ENCODE measurements around the gene TMEM89. TPM values are rescaled to one million over a fixed set of nuclear protein-coding genes. Genes with fewer than 3 reads are reported as not detected.

Gene TMEM89
- total RNA-seq, 1 experiment from 2014 or later: not detected

DNA sequence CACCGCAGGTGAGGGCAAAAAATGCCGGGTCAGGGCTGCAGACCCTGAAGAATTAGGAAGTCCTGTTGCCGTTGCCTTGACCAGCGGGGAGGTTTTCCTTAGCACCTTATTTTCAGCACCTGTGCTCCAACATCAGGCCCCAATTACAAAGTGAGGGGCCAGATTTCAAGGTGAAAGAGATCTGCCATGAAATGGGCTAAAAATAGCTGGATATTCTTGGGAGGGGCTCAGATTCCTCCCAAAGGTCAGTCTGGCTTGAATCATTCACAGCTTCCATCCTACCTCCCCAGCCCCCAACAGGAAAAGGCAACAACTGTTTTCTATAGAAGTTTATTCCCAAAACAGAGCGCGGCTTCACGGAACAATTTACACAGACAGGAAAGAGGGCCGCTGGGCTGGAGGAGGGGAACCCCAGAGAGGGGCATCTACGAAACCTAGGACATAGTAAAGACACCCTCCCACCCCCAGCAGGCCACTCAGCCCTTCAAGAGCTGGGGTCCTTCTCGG, 14.6 kb upstream of the TMEM89 start:
- DNase-seq (ENCODE audit: low read depth, low spot score) (no peak), ATAC-seq (no peak)
- intact Hi-C loops (cut with micrococcal nuclease; ENCODE audit: unreplicated experiment) (no loop called here), in situ Hi-C loops (cut with HindIII; ENCODE audit: low pct_unique_long_range_greater_than_20kb, low sequenced_read_pairs) (no loop called here)
- no TSS peak for BruUV-seq (replicated peaks)
- Histone ChIP-seq H3K4me1 (ENCODE audit: control insufficient read depth, insufficient read depth, low read length) (peaks cover 18% of the 10 kb centered on the region), H3K27me3 (ENCODE audit: control insufficient read depth, insufficient read depth, low read length) (no peaks in the 10 kb centered on the region), H3K27ac (ENCODE audit: low read length) (peak overlapping the region; percentile 87), H3K9me3 (ENCODE audit: control insufficient read depth, insufficient read depth, low read depth, low read length) (no peaks in the 10 kb centered on the region), H3K4me3 (ENCODE audit: low read depth in 2 of 2, low read length in 2 of 2) (peak overlapping the region; percentile 74 to 85), H3K36me3 (ENCODE audit: control insufficient read depth, insufficient read depth, low read length) (peaks cover 2% of the 10 kb centered on the region)
- TF ChIP-seq SIN3A (IDR thresholded peaks at IDR 0.05; ENCODE audit: borderline replicate concordance, insufficient read depth, low read depth, low read length) (no peak), TCF7L2 (IDR thresholded peaks at IDR 0.05; ENCODE audit: low read depth, low read length) (no peak), POLR2AphosphoS5 (IDR thresholded peaks at IDR 0.05; ENCODE audit: low read depth, low read length) (no peak)
- TF ChIP-seq, protein P1, sequence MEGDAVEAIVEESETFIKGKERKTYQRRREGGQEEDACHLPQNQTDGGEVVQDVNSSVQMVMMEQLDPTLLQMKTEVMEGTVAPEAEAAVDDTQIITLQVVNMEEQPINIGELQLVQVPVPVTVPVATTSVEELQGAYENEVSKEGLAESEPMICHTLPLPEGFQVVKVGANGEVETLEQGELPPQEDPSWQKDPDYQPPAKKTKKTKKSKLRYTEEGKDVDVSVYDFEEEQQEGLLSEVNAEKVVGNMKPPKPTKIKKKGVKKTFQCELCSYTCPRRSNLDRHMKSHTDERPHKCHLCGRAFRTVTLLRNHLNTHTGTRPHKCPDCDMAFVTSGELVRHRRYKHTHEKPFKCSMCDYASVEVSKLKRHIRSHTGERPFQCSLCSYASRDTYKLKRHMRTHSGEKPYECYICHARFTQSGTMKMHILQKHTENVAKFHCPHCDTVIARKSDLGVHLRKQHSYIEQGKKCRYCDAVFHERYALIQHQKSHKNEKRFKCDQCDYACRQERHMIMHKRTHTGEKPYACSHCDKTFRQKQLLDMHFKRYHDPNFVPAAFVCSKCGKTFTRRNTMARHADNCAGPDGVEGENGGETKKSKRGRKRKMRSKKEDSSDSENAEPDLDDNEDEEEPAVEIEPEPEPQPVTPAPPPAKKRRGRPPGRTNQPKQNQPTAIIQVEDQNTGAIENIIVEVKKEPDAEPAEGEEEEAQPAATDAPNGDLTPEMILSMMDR (IDR thresholded peaks at IDR 0.05): no peak
- TF ChIP-seq, protein P2, sequence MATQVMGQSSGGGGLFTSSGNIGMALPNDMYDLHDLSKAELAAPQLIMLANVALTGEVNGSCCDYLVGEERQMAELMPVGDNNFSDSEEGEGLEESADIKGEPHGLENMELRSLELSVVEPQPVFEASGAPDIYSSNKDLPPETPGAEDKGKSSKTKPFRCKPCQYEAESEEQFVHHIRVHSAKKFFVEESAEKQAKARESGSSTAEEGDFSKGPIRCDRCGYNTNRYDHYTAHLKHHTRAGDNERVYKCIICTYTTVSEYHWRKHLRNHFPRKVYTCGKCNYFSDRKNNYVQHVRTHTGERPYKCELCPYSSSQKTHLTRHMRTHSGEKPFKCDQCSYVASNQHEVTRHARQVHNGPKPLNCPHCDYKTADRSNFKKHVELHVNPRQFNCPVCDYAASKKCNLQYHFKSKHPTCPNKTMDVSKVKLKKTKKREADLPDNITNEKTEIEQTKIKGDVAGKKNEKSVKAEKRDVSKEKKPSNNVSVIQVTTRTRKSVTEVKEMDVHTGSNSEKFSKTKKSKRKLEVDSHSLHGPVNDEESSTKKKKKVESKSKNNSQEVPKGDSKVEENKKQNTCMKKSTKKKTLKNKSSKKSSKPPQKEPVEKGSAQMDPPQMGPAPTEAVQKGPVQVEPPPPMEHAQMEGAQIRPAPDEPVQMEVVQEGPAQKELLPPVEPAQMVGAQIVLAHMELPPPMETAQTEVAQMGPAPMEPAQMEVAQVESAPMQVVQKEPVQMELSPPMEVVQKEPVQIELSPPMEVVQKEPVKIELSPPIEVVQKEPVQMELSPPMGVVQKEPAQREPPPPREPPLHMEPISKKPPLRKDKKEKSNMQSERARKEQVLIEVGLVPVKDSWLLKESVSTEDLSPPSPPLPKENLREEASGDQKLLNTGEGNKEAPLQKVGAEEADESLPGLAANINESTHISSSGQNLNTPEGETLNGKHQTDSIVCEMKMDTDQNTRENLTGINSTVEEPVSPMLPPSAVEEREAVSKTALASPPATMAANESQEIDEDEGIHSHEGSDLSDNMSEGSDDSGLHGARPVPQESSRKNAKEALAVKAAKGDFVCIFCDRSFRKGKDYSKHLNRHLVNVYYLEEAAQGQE (IDR thresholded peaks at IDR 0.05; ENCODE audit: insufficient read depth in 1 of 2, low read depth in 2 of 2, low read length in 1 of 2): no peak
- POLR2A ChIA-PET: no interaction called here
- CTCF ChIA-PET: interaction anchor here (0.9 kb wide), 1 partner anchor 8 kb away, joined by 3 read pairs; no protein-coding TSS in a partner anchor

DNA sequence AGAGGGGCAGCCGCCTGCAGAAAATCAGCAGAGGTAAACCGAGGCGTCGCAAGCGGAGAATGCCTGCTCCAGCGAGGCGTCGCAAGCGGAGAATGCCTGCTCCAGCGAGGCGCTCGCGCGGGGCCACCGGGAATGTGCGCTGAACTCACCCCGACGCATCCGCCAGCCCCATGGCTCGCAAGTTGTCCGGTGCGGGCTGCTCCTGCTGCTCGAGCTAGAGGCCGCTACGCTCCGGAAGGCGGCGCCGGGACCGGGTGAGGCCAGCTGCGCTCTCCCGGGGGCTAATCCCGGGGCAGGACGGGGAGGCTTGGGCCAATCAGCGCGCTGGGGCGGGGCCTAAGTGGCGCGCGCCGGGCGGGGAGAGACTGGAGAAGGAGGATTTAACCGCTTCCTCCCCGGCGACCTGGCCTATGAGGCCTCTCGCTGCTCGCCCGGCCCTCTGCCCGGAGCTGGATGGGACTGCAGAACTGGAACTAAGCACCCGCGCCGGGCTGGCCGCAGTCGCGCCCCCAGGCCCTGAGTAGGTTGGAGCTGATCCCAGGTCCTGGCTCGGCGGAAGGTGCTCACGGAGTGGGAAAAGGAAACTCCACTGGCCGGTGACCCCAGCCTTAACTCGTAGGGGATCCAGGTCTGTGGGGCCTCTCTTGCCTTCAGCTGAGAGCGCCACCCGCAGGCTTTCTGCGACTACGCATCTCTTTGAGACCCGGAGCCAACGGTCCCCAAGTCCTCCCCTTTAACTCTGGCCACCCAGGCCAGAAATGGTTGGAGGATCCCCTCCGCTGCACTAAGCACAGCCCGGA, 13.9 kb upstream of the TMEM89 start, which contains the start of gene SLC26A6:
TSS of gene SLC26A6 (minus strand) at position 240 of the 800 bp plus-strand sequence. CDS start at position 172, 68 bp downstream.
- Histone ChIP-seq H3K27me3 (ENCODE audit: control insufficient read depth, insufficient read depth, low read length) (no peaks in the 10 kb centered on the region), H3K4me1 (ENCODE audit: control insufficient read depth, insufficient read depth, low read length) (peaks cover 18% of the 10 kb centered on the region), H3K4me3 (ENCODE audit: low read depth in 2 of 2, low read length in 2 of 2) (peak within 1 kb of the TSS; percentile 74 to 85), H3K36me3 (ENCODE audit: control insufficient read depth, insufficient read depth, low read length) (peaks cover 2% of the 10 kb centered on the region), H3K9me3 (ENCODE audit: control insufficient read depth, insufficient read depth, low read depth, low read length) (no peaks in the 10 kb centered on the region), H3K27ac (ENCODE audit: low read length) (peak within 1 kb of the TSS; percentile 87)
- peak; percentile 54; the same call in 1 of the 2 replicates for TF ChIP-seq SIN3A (IDR thresholded peaks at IDR 0.05; ENCODE audit: borderline replicate concordance, insufficient read depth, low read depth, low read length)
- TF ChIP-seq POLR2AphosphoS5 (IDR thresholded peaks at IDR 0.05; ENCODE audit: low read depth, low read length): peak; percentile 44
- TF ChIP-seq, protein P1 (IDR thresholded peaks at IDR 0.05): peak; percentile 78
- TF ChIP-seq, protein P2 (IDR thresholded peaks at IDR 0.05; ENCODE audit: insufficient read depth in 1 of 2, low read depth in 2 of 2, low read length in 1 of 2): no peak
- no peak for TF ChIP-seq TCF7L2 (IDR thresholded peaks at IDR 0.05; ENCODE audit: low read depth, low read length)
- intact Hi-C loops (cut with micrococcal nuclease; ENCODE audit: unreplicated experiment): no loop called here
- ChIA-PET CTCF (interaction anchor here (0.6 to 0.9 kb wide), 3 partner anchors 9 to 76 kb away, joined by 3 read pairs; no protein-coding TSS in a partner anchor), POLR2A (no interaction called here)
- in situ Hi-C loops (cut with HindIII; ENCODE audit: low pct_unique_long_range_greater_than_20kb, low sequenced_read_pairs): no loop called here
- ATAC-seq (peak; percentile 97), DNase-seq (ENCODE audit: low read depth, low spot score) (peak; percentile 56)
- no TSS peak for BruUV-seq (replicated peaks)

Measured in Panc1 (cell line).